ENCODE results near the gene ERN1. TPM values are rescaled to one million over a fixed set of nuclear protein-coding genes. Genes with fewer than 3 reads are reported as not detected.

The ERN1 gene
- total RNA-seq, 1 donor: 12.7 TPM

- Histone ChIP-seq H3K9me3 (ENCODE audit: low read depth, low read length) (no peaks in the 10 kb centered on the region), H3K4me2 (ENCODE audit: insufficient read depth, low read length) (no peak overlapping the region), H3K36me3 (ENCODE audit: insufficient read depth, low read length) (peaks cover 28% of the 10 kb centered on the region), H3K27me3 (ENCODE audit: insufficient read depth, low read length) (no peaks in the 10 kb centered on the region), H4K20me1 (ENCODE audit: insufficient read depth, low read length) (no peaks in the 10 kb centered on the region), H2AFZ (ENCODE audit: low read length) (no peak overlapping the region), H3K79me2 (ENCODE audit: insufficient read depth, low read length) (no peaks in the 10 kb centered on the region), H3K4me1 (ENCODE audit: insufficient read depth, low read length) (no peaks in the 10 kb centered on the region), H3K4me3 (ENCODE audit: insufficient read depth, low read length) (no peak overlapping the region), H3K27ac (ENCODE audit: low read depth, low read length) (no peak overlapping the region)
- no peak for DNase-seq (ENCODE audit: insufficient read length, low spot score, missing footprints)
- TF ChIP-seq CTCF (IDR thresholded peaks at IDR 0.05; ENCODE audit: extremely low read depth, low read depth, low read length): no peak
Measured at GRCh38 chr17:64154717-64155116, 24.8 kb upstream of the ERN1 start.

- H3K4me1 ChIP-seq (ENCODE audit: insufficient read depth, low read length): no peaks in the 10 kb centered on the region
- H3K36me3 ChIP-seq (ENCODE audit: insufficient read depth, low read length): peaks cover 28% of the 10 kb centered on the region
- H2AFZ ChIP-seq (ENCODE audit: low read length): no peak overlapping the region
- H4K20me1 ChIP-seq (ENCODE audit: insufficient read depth, low read length): no peaks in the 10 kb centered on the region
- no peak overlapping the region for H3K27ac ChIP-seq (ENCODE audit: low read depth, low read length)
- DNase-seq (ENCODE audit: insufficient read length, low spot score, missing footprints): no peak
- TF ChIP-seq CTCF (IDR thresholded peaks at IDR 0.05; ENCODE audit: extremely low read depth, low read depth, low read length): no peak
- H3K9me3 ChIP-seq (ENCODE audit: low read depth, low read length): no peaks in the 10 kb centered on the region
- no peaks in the 10 kb centered on the region for H3K27me3 ChIP-seq (ENCODE audit: insufficient read depth, low read length)
- H3K4me2 ChIP-seq (ENCODE audit: insufficient read depth, low read length): no peak overlapping the region
- H3K79me2 ChIP-seq (ENCODE audit: insufficient read depth, low read length): no peaks in the 10 kb centered on the region
- H3K4me3 ChIP-seq (ENCODE audit: insufficient read depth, low read length): no peak overlapping the region
Measured at GRCh38 chr17:64154313-64154695, 24.4 kb upstream of the ERN1 start.

- Histone ChIP-seq H4K20me1 (ENCODE audit: insufficient read depth, low read length) (no peaks in the 10 kb centered on the region), H3K36me3 (ENCODE audit: insufficient read depth, low read length) (peaks cover 28% of the 10 kb centered on the region), H3K4me2 (ENCODE audit: insufficient read depth, low read length) (no peak overlapping the region), H3K27me3 (ENCODE audit: insufficient read depth, low read length) (no peaks in the 10 kb centered on the region), H3K4me1 (ENCODE audit: insufficient read depth, low read length) (no peaks in the 10 kb centered on the region), H3K9me3 (ENCODE audit: low read depth, low read length) (no peaks in the 10 kb centered on the region), H3K79me2 (ENCODE audit: insufficient read depth, low read length) (no peaks in the 10 kb centered on the region), H3K27ac (ENCODE audit: low read depth, low read length) (no peak overlapping the region), H3K4me3 (ENCODE audit: insufficient read depth, low read length) (no peak overlapping the region), H2AFZ (ENCODE audit: low read length) (no peak overlapping the region)
- no peak for DNase-seq (ENCODE audit: insufficient read length, low spot score, missing footprints)
- TF ChIP-seq CTCF (IDR thresholded peaks at IDR 0.05; ENCODE audit: extremely low read depth, low read depth, low read length): no peak
Measured at GRCh38 chr17:64153565-64154312, 23.8 kb upstream of the ERN1 start.

GRCh38 chr17:64152428-64153125 lies 22.6 kb upstream of the ERN1 start:
- no peak for DNase-seq (ENCODE audit: insufficient read length, low spot score, missing footprints)
- H3K9me3 ChIP-seq (ENCODE audit: low read depth, low read length): no peaks in the 10 kb centered on the region
- no peak overlapping the region for H2AFZ ChIP-seq (ENCODE audit: low read length)
- no peak overlapping the region for H3K4me2 ChIP-seq (ENCODE audit: insufficient read depth, low read length)
- H3K4me3 ChIP-seq (ENCODE audit: insufficient read depth, low read length): no peak overlapping the region
- no peaks in the 10 kb centered on the region for H4K20me1 ChIP-seq (ENCODE audit: insufficient read depth, low read length)
- H3K27ac ChIP-seq (ENCODE audit: low read depth, low read length): no peak overlapping the region
- no peaks in the 10 kb centered on the region for H3K27me3 ChIP-seq (ENCODE audit: insufficient read depth, low read length)
- no peak for TF ChIP-seq CTCF (IDR thresholded peaks at IDR 0.05; ENCODE audit: extremely low read depth, low read depth, low read length)
- H3K4me1 ChIP-seq (ENCODE audit: insufficient read depth, low read length): no peaks in the 10 kb centered on the region
- H3K79me2 ChIP-seq (ENCODE audit: insufficient read depth, low read length): no peaks in the 10 kb centered on the region
- H3K36me3 ChIP-seq (ENCODE audit: insufficient read depth, low read length): peaks cover 28% of the 10 kb centered on the region
